Fibroblast of villous mesenchyme (primary cell): ENCODE measurements around the gene GLT8D1. TPM values are rescaled to one million over a fixed set of nuclear protein-coding genes. Genes with fewer than 3 reads are reported as not detected.

Experiments used
- DNase-seq: peaks from one replicate; pipeline ENCODE4 v3.0.0-alpha.2; 2010; ENCODE audit warnings: low read depth
- H3K4me3 ChIP-seq: 2 replicates; pipeline ENCODE4 v1.5.1; 2011; ENCODE audit warnings: low read depth, mild to moderate bottlenecking, low read length
- total RNA-seq: library from RNA; depleted of rRNA; stranded (reverse); fragments of >200 nt; gene quantifications from 2 replicates; pipeline ENCODE4 v1.2.3, GENCODE V29; 2012
- TF ChIP-seq, protein P1 (sequence below): IDR thresholded peaks from 2 replicates; pipeline ENCODE4 v1.5.1; 2012; ENCODE audit warnings: low read depth, mild to moderate bottlenecking, low read length; ENCODE audit not compliant: insufficient read depth

GLT8D1 gene, protein sequence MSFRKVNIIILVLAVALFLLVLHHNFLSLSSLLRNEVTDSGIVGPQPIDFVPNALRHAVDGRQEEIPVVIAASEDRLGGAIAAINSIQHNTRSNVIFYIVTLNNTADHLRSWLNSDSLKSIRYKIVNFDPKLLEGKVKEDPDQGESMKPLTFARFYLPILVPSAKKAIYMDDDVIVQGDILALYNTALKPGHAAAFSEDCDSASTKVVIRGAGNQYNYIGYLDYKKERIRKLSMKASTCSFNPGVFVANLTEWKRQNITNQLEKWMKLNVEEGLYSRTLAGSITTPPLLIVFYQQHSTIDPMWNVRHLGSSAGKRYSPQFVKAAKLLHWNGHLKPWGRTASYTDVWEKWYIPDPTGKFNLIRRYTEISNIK
- 84.1 and 108 TPM in 2 replicates for total RNA-seq

DNA sequence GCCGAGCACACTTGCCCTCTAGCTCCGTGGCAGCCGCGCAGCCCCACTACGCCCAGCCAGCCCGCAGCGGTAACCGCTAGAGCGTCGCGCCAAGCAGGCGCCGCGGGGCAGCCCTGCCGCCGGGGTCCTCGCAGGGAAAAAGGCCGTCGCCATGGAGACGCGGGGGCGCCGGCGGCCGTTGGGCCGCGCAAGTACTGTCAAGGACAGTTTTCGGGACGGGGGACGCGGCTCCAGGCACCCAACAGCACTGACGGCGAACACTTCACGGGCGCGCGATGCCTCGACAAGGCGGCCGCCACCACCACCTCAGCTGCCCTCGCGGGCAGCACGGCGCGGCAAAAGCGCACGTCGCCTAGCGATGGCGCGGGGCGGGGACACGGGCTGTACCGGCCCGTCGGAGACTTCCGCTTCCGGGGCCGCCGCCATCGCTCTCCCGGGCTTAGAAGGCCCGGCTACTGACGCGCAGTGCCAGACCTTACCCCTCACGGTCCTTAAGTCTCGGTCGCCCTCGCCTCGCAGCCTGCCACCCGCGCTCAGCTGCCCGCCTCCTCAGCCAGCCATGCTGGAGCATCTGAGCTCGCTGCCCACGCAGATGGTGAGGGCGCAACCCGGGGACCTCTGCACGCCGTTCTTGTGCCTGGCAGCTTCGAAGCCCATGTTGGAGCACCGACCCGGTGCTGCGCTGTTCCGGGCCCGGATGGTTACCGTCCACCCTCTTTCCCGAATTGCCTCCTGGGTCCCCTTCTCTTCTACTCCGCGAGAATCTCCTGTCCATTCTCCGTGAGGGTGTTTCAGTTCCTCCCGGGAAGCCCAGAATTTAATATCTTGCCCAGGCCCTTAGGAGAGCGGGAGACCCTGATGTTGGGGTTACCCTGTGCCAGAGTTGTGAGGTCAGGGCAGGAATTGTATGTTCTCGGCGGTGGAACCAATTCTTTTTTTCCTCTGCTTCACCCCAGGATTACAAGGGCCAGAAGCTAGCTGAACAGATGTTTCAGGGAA, at the start of gene GLT8D1, which contains the start of gene SPCS1:
TSS of gene GLT8D1 (minus strand) at position 104 of the 999 bp plus-strand sequence. CDS start 5,331 bp downstream, outside the sequence.
TSS of gene SPCS1 (plus strand) at position 419 of the 999 bp plus-strand sequence. CDS start at position 560, 141 bp downstream.
- peak; percentile 88 for DNase-seq
- H3K4me3 ChIP-seq = peak within 1 kb of the TSS; percentile 94
- TF ChIP-seq, protein P1, sequence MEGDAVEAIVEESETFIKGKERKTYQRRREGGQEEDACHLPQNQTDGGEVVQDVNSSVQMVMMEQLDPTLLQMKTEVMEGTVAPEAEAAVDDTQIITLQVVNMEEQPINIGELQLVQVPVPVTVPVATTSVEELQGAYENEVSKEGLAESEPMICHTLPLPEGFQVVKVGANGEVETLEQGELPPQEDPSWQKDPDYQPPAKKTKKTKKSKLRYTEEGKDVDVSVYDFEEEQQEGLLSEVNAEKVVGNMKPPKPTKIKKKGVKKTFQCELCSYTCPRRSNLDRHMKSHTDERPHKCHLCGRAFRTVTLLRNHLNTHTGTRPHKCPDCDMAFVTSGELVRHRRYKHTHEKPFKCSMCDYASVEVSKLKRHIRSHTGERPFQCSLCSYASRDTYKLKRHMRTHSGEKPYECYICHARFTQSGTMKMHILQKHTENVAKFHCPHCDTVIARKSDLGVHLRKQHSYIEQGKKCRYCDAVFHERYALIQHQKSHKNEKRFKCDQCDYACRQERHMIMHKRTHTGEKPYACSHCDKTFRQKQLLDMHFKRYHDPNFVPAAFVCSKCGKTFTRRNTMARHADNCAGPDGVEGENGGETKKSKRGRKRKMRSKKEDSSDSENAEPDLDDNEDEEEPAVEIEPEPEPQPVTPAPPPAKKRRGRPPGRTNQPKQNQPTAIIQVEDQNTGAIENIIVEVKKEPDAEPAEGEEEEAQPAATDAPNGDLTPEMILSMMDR = no peak

- TF ChIP-seq, protein P1 = no peak
- no peak overlapping the region for H3K4me3 ChIP-seq
- DNase-seq = no peak
Measured at GRCh38 chr3:52754373-52754772, 48.8 kb upstream of the GLT8D1 start.

GRCh38 chr3:52752045-52752660, 46.6 kb upstream of the GLT8D1 start:
- TF ChIP-seq, protein P1 = no peak
- H3K4me3 ChIP-seq = no peak overlapping the region
- peak; percentile 53 for DNase-seq

DNA sequence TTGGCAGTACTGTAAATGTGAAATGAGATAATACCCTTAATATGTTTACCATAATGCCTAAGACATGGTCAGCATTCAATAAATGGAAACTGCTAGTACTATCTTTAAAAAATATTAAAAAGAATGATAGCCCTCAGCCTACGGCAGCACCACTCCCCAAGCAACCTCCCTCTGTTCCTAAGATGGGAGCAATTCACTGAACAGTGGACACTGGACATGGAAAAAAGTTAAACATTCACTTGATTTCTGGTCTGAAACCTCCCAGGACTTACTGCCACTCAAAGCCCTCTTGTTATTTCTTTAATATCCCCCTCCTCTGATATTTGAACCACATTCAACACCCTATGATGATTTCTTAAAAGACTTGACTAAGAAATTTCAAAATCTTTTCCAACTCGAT, 38.1 kb upstream of the GLT8D1 start:
- TF ChIP-seq, protein P1 = no peak
- no peak for DNase-seq
- no peak overlapping the region for H3K4me3 ChIP-seq

DNA sequence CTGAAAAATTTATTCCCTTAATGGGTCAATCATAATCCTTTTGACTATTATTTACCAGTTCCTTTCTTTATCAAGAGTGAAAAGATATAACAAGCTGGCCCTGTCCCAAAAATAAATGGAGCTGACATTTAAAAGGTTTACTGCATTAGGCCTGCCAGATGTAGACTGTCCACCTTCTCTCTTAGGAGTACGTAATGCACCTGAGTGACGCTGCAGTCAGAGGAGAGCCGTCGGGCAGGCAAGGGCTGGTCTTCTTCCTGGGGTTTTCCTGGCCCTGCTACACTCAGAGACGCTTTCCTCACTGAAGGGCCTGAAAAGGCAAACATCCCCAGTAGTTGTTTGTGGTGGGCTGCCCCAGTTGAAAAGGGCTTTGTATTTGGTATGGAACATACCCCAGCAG, 37.6 kb upstream of the GLT8D1 start:
- DNase-seq = no peak
- TF ChIP-seq, protein P1 = no peak
- no peak overlapping the region for H3K4me3 ChIP-seq

- TF ChIP-seq, protein P1 = peak; percentile 63
- no peak overlapping the region for H3K4me3 ChIP-seq
- peak; percentile 44 for DNase-seq
Measured at GRCh38 chr3:52742418-52743041, 36.9 kb upstream of the GLT8D1 start.
